ENCODE results near the gene GBF1. TPM values are rescaled to one million over a fixed set of nuclear protein-coding genes. Genes with fewer than 3 reads are reported as not detected.

GBF1 gene
- total and polyA plus RNA-seq, 4 experiments from 2014 or later, result 3.1 to 44.7 (median 31.8) TPM

DNA sequence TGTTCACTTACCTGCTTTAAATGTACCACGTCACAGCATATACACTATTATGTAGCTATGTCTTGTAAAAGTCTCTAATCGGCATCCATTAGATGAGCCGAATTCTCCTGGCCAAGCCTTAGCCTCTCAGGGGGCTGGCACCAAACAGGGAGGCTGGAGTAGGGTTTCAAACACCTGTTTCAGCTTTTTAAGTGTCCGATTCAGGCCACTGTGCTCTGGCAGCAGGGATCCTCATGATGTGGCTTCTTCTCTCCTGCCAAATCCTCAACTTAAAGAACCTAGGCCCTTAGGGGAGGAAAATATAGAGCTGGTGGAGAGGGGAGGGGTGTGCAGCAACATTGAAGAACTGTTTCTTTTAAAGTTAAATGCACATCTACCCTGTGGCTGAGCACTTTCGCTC lies 81.7 kb downstream of the GBF1 start:
- POLR2A ChIA-PET (ENCODE audit: partially characterized antibody), result no interaction called here
- no peak overlapping the region for H3K4me3 ChIP-seq (ENCODE audit: low read length in 2 of 2)
- no peaks in the 10 kb centered on the region for H3K27me3 Mint-ChIP-seq
- H3K4me3 Mint-ChIP-seq, result no peak overlapping the region
- CTCF ChIA-PET (ENCODE audit: partially characterized antibody), result interaction anchor here (1.2 to 4.9 kb wide), 5 partner anchors 9 to 96 kb away, joined by 3 to 21 read pairs (median 3); no protein-coding TSS in a partner anchor
- H3K27ac Mint-ChIP-seq, result no peak overlapping the region
- peaks cover 20 to 35% (median 31%) of the 10 kb centered on the region in 4 donors for H3K4me1 Mint-ChIP-seq
- no peaks in the 10 kb centered on the region for H3K27me3 ChIP-seq (ENCODE audit: insufficient read depth, low read length)
- H3K9me3 Mint-ChIP-seq, result no peaks in the 10 kb centered on the region
- no peaks in the 10 kb centered on the region for H3K9me3 ChIP-seq (ENCODE audit: control insufficient read depth in 1 of 2, low read length in 2 of 2)
- H3K36me3 Mint-ChIP-seq, result peaks cover 0 to 23% of the 10 kb centered on the region in 2 donors
- DNase-seq, result no peak
- peaks cover 12% of the 10 kb centered on the region for H3K4me1 ChIP-seq (ENCODE audit: insufficient read depth, low read length)
- intact Hi-C loops (cut with micrococcal nuclease), result no loop called here
- H3K27ac ChIP-seq (ENCODE audit: low read depth, low read length), result no peak overlapping the region
- H3K36me3 ChIP-seq (ENCODE audit: insufficient read depth, low read length), result no peaks in the 10 kb centered on the region

DNA sequence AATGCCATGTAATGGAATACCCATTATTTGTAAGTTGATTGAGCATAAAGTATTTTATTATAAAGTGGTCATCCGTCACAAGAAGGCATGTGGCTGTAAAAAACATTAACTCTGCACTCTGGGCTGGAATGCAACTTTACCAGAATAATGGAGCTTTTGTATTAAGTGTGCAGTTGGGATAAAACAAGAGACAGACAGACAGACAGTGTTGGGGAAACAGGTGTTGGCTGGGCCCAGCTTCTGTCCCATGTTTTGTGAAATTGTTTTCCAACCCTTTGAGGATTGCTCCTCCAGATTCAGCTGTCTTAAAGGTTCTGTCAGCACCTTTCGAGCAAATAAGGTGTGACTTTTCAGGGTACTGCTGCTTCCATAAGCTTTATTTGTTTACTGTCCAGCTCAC lies 82.3 kb downstream of the GBF1 start:
- peak overlapping the region in 1 of 7 donors; percentile 29 for H3K27ac Mint-ChIP-seq

DNA sequence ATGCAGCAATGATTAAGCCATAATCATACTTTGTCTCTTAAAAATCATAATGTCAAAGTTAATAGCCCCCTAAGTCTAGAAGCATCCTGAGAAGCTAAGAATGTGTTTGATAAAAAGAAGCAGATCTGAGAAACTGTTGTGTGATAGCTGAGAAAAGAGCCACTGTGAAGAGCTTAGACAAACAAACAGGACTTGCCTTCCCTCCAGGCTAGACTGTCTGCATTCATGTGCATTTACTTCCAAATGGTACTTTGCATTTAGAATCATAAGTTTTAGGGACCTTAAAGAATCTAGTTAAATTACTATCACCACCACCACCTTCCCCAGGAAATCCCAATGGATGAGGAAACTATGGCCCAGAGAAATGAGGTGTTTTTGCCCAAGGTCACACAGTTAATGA lies 87.4 kb downstream of the GBF1 start:
- Histone ChIP-seq H3K27ac (ENCODE audit: low read depth, low read length) (no peak overlapping the region), H3K27me3 (ENCODE audit: insufficient read depth, low read length) (no peaks in the 10 kb centered on the region), H3K4me3 (ENCODE audit: low read length in 2 of 2) (no peak overlapping the region), H3K4me1 (ENCODE audit: insufficient read depth, low read length) (no peaks in the 10 kb centered on the region), H3K36me3 (ENCODE audit: insufficient read depth, low read length) (no peaks in the 10 kb centered on the region), H3K9me3 (ENCODE audit: control insufficient read depth in 1 of 2, low read length in 2 of 2) (no peaks in the 10 kb centered on the region)
- intact Hi-C loops (cut with micrococcal nuclease), result no loop called here
- peak overlapping the region in 1 of 7 donors; percentile 60 for H3K27ac Mint-ChIP-seq
- H3K4me1 Mint-ChIP-seq, result peaks cover 0 to 14% (median 5%) of the 10 kb centered on the region in 4 donors
- no peaks in the 10 kb centered on the region for H3K9me3 Mint-ChIP-seq
- no peak for DNase-seq
- H3K4me3 Mint-ChIP-seq, result no peak overlapping the region
- H3K27me3 Mint-ChIP-seq, result no peaks in the 10 kb centered on the region
- ChIA-PET CTCF (ENCODE audit: partially characterized antibody) (interaction anchor here (0.9 to 3.4 kb wide), 3 partner anchors 19 to 39 kb away, joined by 3 to 15 read pairs (median 3); no protein-coding TSS in a partner anchor), POLR2A (ENCODE audit: partially characterized antibody) (no interaction called here)
- peaks cover 16 to 26% of the 10 kb centered on the region in 2 donors for H3K36me3 Mint-ChIP-seq

More for the DNA sequence above, 82.3 kb downstream of the GBF1 start:
- POLR2A ChIA-PET (ENCODE audit: partially characterized antibody), result no interaction called here
- Histone ChIP-seq H3K9me3 (ENCODE audit: control insufficient read depth in 1 of 2, low read length in 2 of 2) (no peaks in the 10 kb centered on the region), H3K36me3 (ENCODE audit: insufficient read depth, low read length) (no peaks in the 10 kb centered on the region), H3K27ac (ENCODE audit: low read depth, low read length) (no peak overlapping the region), H3K27me3 (ENCODE audit: insufficient read depth, low read length) (no peaks in the 10 kb centered on the region), H3K4me3 (ENCODE audit: low read length in 2 of 2) (no peak overlapping the region), H3K4me1 (ENCODE audit: insufficient read depth, low read length) (peaks cover 6% of the 10 kb centered on the region)
- no peaks in the 10 kb centered on the region for H3K27me3 Mint-ChIP-seq
- H3K9me3 Mint-ChIP-seq, result no peaks in the 10 kb centered on the region
- no peak overlapping the region for H3K4me3 Mint-ChIP-seq
- CTCF ChIA-PET (ENCODE audit: partially characterized antibody), result interaction anchor here (1.2 to 4.9 kb wide), 4 partner anchors 19 to 97 kb away, joined by 3 to 21 read pairs (median 10); no protein-coding TSS in a partner anchor
- H3K4me1 Mint-ChIP-seq, result peaks cover 15 to 29% (median 26%) of the 10 kb centered on the region in 4 donors
- peaks cover 3 to 22% of the 10 kb centered on the region in 2 donors for H3K36me3 Mint-ChIP-seq
- intact Hi-C loops (cut with micrococcal nuclease), result no loop called here
- no peak for DNase-seq

DNA sequence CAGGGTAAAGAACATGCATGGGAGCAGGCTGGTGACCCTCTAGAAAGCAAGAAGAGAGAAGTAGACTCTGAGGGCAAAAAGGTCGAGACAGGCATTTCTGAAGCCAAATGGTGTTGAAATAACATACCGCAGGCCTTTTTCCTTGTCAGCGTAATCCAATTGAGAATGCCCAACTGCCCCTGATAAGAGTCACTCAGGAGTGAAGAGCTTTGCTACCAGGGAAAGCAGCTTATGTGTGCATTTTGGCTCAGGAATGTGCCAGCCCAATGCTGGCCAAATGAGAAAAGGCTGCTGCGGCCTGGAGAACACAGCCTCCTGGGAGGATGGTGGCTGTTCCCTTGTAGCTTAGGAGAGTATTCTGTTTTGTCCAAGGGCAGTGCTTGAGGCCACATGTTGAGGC lies 88.8 kb downstream of the GBF1 start:
- POLR2A ChIA-PET (ENCODE audit: partially characterized antibody), result no interaction called here
- Histone ChIP-seq H3K4me1 (ENCODE audit: insufficient read depth, low read length) (no peaks in the 10 kb centered on the region), H3K36me3 (ENCODE audit: insufficient read depth, low read length) (no peaks in the 10 kb centered on the region), H3K27ac (ENCODE audit: low read depth, low read length) (no peak overlapping the region), H3K27me3 (ENCODE audit: insufficient read depth, low read length) (no peaks in the 10 kb centered on the region), H3K4me3 (ENCODE audit: low read length in 2 of 2) (no peak overlapping the region), H3K9me3 (ENCODE audit: control insufficient read depth in 1 of 2, low read length in 2 of 2) (no peaks in the 10 kb centered on the region)
- CTCF ChIA-PET (ENCODE audit: partially characterized antibody), result interaction anchor here (3.4 kb wide), 1 partner anchor 17 kb away, joined by 15 read pairs; no protein-coding TSS in a partner anchor
- H3K27me3 Mint-ChIP-seq, result no peaks in the 10 kb centered on the region
- no peak for DNase-seq
- H3K27ac Mint-ChIP-seq, result peak overlapping the region in 2 of 7 donors; percentile 0 to 30
- H3K9me3 Mint-ChIP-seq, result no peaks in the 10 kb centered on the region
- H3K4me3 Mint-ChIP-seq, result no peak overlapping the region
- H3K4me1 Mint-ChIP-seq, result peaks cover 0 to 10% (median 2%) of the 10 kb centered on the region in 4 donors
- intact Hi-C loops (cut with micrococcal nuclease), result no loop called here
- peaks cover 16 to 24% of the 10 kb centered on the region in 2 donors for H3K36me3 Mint-ChIP-seq

DNA sequence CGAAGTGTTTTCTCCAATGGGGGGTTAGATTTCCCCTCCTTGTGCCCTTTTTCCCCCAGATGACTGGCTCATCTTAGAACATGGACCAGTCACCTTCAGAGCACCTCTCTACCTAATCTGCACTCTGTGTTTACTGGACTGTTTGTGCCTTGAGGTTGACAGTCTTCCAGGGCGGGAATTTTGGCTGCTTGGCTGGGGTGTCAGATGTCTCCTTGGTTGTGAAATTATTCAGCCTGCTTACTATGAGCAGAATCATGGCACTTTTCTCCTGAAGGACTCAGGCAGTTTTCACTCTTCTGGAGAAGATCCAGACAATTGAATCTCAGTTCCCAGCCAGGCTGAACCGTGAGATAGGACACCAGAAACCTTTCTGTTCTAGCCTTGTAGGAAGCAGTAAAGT lies 89.9 kb downstream of the GBF1 start:
- Histone ChIP-seq H3K4me3 (ENCODE audit: low read length in 2 of 2) (no peak overlapping the region), H3K4me1 (ENCODE audit: insufficient read depth, low read length) (no peaks in the 10 kb centered on the region), H3K27ac (ENCODE audit: low read depth, low read length) (no peak overlapping the region), H3K9me3 (ENCODE audit: control insufficient read depth in 1 of 2, low read length in 2 of 2) (no peaks in the 10 kb centered on the region), H3K36me3 (ENCODE audit: insufficient read depth, low read length) (no peaks in the 10 kb centered on the region), H3K27me3 (ENCODE audit: insufficient read depth, low read length) (no peaks in the 10 kb centered on the region)
- Mint-ChIP-seq H3K4me3 (no peak overlapping the region), H3K27me3 (no peaks in the 10 kb centered on the region), H3K9me3 (no peaks in the 10 kb centered on the region), H3K36me3 (peaks cover 16 to 23% of the 10 kb centered on the region in 2 donors), H3K27ac (peak overlapping the region in 1 of 7 donors; percentile 57), H3K4me1 (peaks cover 0 to 9% (median 2%) of the 10 kb centered on the region in 4 donors)
- CTCF ChIA-PET (ENCODE audit: partially characterized antibody), result interaction anchor here (1.2 to 1.9 kb wide), 2 partner anchors 9 to 105 kb away, joined by 3 to 7 read pairs; no protein-coding TSS in a partner anchor
- intact Hi-C loops (cut with micrococcal nuclease), result no loop called here
- POLR2A ChIA-PET (ENCODE audit: partially characterized antibody), result no interaction called here
- no peak for DNase-seq

DNA sequence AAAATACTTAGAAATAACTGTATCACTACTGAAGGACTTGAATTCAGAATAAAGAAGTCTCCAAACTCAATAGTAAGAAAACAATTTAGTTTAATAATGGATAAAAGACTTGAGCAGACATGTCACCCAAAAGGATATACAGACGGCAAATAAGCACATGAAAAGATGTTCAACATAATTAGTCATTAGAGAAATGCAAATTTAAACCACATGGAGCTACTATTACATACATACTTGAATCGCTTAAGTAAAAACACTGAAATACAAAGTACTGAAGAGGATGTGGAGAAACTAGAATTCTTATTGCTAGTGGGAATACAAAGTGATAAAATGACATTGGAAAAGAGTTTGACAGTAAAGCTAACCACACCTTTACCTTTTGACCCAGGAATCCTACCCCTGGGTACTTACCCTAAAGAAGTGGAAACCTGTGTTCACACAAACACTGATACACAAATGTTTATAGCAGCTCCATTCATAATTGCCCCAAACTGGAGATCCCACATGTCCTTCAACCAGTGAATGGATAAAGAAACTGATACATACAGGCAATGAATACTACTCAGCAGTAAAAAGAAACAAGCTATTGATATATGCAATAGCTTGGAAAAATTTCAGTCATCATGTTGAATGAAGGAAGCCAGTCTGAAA lies 95.8 kb downstream of the GBF1 start:
- POLR2A ChIA-PET (ENCODE audit: partially characterized antibody), result no interaction called here
- intact Hi-C loops (cut with micrococcal nuclease), result no loop called here
- peaks cover 4 to 15% of the 10 kb centered on the region in 2 donors for H3K36me3 Mint-ChIP-seq

DNA sequence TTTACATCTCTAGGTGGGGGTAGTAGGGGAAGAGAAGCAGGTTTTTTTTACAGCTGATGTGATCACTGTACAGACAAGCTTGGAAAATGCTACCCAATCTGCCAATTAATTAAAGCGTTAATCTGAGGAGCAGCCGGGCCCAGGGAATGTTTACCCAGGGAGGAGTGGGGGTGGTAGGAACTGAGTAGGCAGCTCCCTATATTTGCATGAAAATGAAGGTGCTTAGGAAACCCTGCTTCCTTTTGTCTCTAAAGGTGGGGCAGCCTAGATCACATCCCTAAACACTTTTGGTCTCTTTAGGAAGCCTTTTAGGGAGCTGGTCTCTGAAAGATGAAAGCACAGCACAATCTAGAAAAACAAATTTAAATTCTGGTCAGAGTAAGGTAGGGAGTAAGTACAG lies 97.1 kb downstream of the GBF1 start:
- no peaks in the 10 kb centered on the region for H3K4me1 ChIP-seq (ENCODE audit: insufficient read depth, low read length)
- ChIA-PET POLR2A (ENCODE audit: partially characterized antibody) (no interaction called here), CTCF (ENCODE audit: partially characterized antibody) (interaction anchor here (1.9 to 4.0 kb wide), 3 partner anchors 7 to 111 kb away, joined by 7 to 24 read pairs (median 19); no protein-coding TSS in a partner anchor)
- no peaks in the 10 kb centered on the region for H3K27me3 Mint-ChIP-seq
- H3K36me3 Mint-ChIP-seq, result peaks cover 4 to 25% of the 10 kb centered on the region in 2 donors
- H3K36me3 ChIP-seq (ENCODE audit: insufficient read depth, low read length), result peaks cover 6% of the 10 kb centered on the region
- peaks cover 0 to 1% (median 0%) of the 10 kb centered on the region in 4 donors for H3K4me1 Mint-ChIP-seq
- DNase-seq, result no peak
- H3K27ac ChIP-seq (ENCODE audit: low read depth, low read length), result no peak overlapping the region
- peak overlapping the region in 2 of 7 donors; percentile 15 to 36 for H3K27ac Mint-ChIP-seq
- H3K9me3 Mint-ChIP-seq, result no peaks in the 10 kb centered on the region
- no peaks in the 10 kb centered on the region for H3K9me3 ChIP-seq (ENCODE audit: control insufficient read depth in 1 of 2, low read length in 2 of 2)
- H3K4me3 Mint-ChIP-seq, result no peak overlapping the region
- no peaks in the 10 kb centered on the region for H3K27me3 ChIP-seq (ENCODE audit: insufficient read depth, low read length)
- intact Hi-C loops (cut with micrococcal nuclease), result no loop called here
- H3K4me3 ChIP-seq (ENCODE audit: low read length in 2 of 2), result no peak overlapping the region

More for the DNA sequence above, 95.8 kb downstream of the GBF1 start:
- H3K27ac Mint-ChIP-seq, result peak overlapping the region in 2 of 7 donors; percentile 19 to 78
- no peak overlapping the region for H3K4me3 Mint-ChIP-seq
- no peaks in the 10 kb centered on the region for H3K9me3 ChIP-seq (ENCODE audit: control insufficient read depth in 1 of 2, low read length in 2 of 2)
- CTCF ChIA-PET (ENCODE audit: partially characterized antibody), result interaction anchor here (1.1 to 4.0 kb wide), 4 partner anchors 9 to 110 kb away, joined by 3 to 24 read pairs (median 13); no protein-coding TSS in a partner anchor
- H3K27ac ChIP-seq (ENCODE audit: low read depth, low read length), result no peak overlapping the region
- H3K4me1 ChIP-seq (ENCODE audit: insufficient read depth, low read length), result no peaks in the 10 kb centered on the region
- DNase-seq, result no peak
- no peaks in the 10 kb centered on the region for H3K4me1 Mint-ChIP-seq
- H3K27me3 ChIP-seq (ENCODE audit: insufficient read depth, low read length), result no peaks in the 10 kb centered on the region
- H3K9me3 Mint-ChIP-seq, result no peaks in the 10 kb centered on the region
- no peaks in the 10 kb centered on the region for H3K27me3 Mint-ChIP-seq
- peaks cover 6% of the 10 kb centered on the region for H3K36me3 ChIP-seq (ENCODE audit: insufficient read depth, low read length)
- no peak overlapping the region for H3K4me3 ChIP-seq (ENCODE audit: low read length in 2 of 2)
